HG03442 (cell line): ENCODE data around the gene NKAIN4.

Experiments
- ATAC-seq: cut with Tn5 transposase; IDR thresholded peaks from one replicate; pipeline ENCODE4 v1.9.1; 2021; ENCODE audit warnings: mild to moderate bottlenecking, moderate library complexity; ENCODE audit not compliant: unreplicated experiment

Gene NKAIN4

DNA sequence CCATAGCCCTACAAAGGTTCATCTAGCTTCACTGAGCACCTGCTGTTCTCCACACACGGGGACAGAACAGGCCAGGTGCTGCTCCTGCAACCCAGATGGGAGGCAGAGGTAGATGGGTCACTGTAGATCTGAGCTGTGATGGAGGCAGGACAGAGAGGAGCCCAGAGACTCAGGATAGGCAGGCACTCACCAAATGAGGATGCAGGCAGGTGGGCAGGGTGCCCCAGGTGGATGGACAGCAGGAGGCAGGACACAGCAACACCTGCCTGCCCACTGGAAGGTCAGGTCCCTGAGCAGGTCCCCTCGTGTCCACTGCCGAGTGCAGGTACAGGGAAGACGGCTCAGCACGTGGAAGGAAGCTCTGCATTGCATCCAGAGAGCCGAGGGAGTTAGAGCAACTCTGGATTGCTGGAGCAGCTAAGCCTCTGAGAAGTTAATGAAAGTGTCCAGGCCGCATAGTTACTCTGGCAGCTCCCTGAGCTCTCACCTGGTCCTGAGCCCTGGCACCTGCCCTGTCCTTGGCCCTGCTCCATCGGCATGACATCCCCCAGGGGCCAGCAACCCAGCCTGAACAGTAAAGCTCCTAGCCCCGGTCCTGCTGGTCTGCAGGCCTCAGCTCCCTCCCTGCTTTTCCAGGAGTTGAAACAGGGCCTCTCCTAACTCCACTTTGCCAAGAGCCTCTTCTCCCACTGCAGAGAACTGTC lies 33.4 kb downstream of the NKAIN4 start:
- ATAC-seq, result no peak

GRCh38 chr20:63219866-63220521 lies 34.3 kb downstream of the NKAIN4 start:
- ATAC-seq, result no peak

- ATAC-seq, result no peak
Measured at GRCh38 chr20:63219447-63219821, 34.8 kb downstream of the NKAIN4 start.

DNA sequence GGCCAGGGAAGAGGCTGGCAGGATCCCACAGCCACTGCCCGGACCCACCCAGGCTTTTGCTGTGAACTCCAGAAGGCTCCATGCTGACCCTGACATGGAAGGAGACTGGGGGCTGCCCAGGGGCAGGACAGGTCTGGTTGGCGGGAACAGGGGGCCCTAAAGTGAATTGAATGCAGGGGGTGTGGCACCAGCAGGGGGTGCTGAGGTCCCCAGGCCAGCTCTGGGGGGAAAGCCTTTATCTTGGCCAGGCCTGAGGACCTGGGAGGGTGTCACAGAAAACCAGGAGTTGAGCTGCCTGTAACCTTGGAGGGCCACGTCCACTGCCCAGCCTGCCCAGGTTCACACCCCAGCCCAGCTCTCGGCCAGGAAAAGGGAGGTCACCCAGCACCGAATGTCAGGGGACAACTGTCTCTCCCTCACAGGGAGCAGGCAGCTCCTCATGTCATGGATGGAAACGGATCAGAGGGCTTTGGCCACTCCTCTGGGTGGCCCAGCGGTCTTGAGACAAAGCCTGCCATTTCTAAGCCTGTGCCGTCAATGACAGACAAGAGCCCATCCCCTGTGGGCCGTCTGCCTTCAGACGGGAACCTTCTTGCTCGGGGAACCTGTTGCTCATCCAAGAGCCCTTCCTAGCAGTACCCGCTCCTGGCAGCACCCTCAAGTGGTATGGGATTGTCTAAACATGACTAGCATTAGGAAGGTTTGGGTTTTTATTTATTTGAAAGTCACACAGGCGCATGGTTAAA lies 35.4 kb downstream of the NKAIN4 start:
- no peak for ATAC-seq

DNA sequence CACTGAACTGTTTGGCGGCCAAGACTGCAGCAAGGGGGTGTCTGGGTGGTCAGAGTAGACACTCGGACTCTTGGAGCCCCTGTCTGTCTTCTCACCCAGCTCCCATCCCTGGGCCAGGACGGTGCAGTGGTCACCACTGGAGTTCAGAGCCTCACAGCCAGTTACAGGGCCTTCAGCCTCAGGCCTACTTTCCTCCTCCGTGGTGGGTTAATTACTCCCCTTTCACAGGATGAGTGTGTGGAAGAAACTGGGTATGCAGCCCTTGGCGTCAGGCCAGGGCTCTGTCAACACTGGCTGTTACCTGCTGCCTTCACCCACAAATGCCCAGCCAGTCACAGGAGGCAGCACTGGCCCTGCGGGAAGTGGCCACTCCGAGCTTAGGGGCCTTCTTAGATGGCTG lies 36.6 kb downstream of the NKAIN4 start:
- ATAC-seq, result no peak

GRCh38 chr20:63216849-63217471 lies 37.3 kb downstream of the NKAIN4 start:
- no peak for ATAC-seq

DNA sequence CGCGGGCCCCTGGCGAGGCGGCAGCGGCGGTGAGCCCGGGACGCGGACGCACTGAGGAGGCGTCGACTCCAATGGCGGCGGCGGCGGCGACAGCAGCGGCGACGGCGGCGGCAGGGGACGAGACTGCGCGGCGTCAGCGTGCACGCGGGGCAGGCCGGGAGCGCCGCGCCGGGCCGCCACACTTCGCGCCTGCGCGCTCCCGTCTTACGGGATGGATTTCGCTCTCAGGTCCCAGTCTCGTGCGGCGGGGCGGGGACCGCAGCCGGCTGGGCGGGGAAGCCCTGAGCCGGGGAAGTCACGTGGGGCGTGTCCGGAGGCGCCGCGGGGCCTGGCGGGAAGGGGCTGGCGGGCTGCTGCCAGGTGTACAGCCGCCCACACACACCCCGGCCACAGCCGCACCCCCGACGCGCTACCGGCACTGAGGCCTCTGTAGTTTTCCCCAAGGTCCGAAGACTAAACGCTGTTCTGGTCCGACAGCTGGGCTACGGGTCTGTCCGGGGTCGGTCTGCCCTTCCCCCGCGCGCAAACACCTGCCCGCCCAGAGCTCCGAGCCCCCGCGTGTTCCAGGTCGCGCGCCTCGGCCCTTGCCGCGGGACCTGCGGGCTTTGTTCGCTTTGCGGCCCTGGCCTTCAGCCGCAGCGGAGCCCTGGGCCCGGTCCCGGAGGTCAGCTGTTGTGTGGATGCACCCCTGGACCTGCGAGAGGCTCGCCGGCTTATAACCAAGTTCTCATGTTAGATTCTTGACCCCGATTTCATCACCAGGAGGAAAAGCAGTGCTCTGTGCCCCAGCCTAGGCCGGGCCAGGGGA lies 38.0 kb downstream of the NKAIN4 start, which contains the start of gene YTHDF1:
TSS of gene YTHDF1 (minus strand) at position 91 of the 808 bp plus-strand sequence. CDS start 239 bp downstream, outside the sequence.
- ATAC-seq, result peak; percentile 80

- no peak for ATAC-seq
Measured at GRCh38 chr20:63215101-63216040, 38.9 kb downstream of the NKAIN4 start.

GRCh38 chr20:63214514-63214913 lies 39.7 kb downstream of the NKAIN4 start:
- ATAC-seq, result no peak

DNA sequence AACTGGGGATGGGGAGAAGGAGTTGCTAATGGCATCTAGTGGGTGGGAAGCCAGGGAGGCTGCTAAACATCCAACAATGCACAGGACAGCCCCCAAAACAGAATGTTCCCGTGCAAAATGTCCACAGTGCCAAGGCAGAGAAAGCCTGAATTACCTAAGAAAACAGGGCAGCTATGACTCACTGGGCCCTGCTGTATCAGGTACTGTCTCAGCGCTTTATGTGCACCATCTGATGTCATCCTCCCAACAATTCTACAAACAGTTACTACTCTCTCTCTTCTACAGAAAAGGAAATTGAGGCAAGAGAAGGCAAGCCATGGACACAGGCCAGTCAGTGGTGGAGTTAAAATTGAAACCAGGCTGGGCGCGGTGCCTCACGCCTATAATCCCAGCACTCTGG lies 41.5 kb downstream of the NKAIN4 start:
- no peak for ATAC-seq

GRCh38 chr20:63212393-63212730 lies 41.9 kb downstream of the NKAIN4 start:
- no peak for ATAC-seq

- no peak for ATAC-seq
Measured at GRCh38 chr20:63210011-63210605, 44.2 kb downstream of the NKAIN4 start.

GRCh38 chr20:63208346-63208909 lies 45.8 kb downstream of the NKAIN4 start:
- no peak for ATAC-seq

- no peak for ATAC-seq
Measured at GRCh38 chr20:63206878-63207277, 47.4 kb downstream of the NKAIN4 start.

- ATAC-seq, result no peak
Measured at GRCh38 chr20:63205896-63206295, 48.4 kb downstream of the NKAIN4 start.

DNA sequence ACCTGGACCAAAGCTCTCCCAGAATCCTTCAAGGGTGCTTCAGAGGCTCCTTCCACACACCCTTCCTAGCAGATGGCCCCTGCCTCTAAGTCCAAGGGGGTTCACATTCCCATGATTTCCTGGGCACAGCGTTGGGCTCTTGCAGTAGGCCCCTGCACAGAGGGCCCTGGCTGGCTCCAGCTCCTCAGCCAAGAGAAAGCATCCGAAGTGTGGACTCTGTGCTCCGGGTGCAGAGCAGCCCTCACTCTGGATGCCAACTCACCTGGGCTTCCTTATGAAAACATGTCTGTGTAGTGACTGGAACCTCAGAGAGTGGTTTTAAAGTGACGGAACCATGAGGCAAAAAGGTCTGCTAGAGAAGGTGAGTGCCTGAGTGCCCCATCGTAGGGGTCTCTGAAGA lies 49.9 kb downstream of the NKAIN4 start:
- no peak for ATAC-seq

- no peak for ATAC-seq
Measured at GRCh38 chr20:63202811-63203526, 51.3 kb downstream of the NKAIN4 start.

GRCh38 chr20:63202021-63202420 lies 52.2 kb downstream of the NKAIN4 start:
- no peak for ATAC-seq
